HS-5 (cell line): ENCODE results near the gene SRPK3.
"Not testable (repeated sequence)": the region's sequence is repeated elsewhere in the genome, so short reads cannot be mapped to it uniquely, and the experiment has no call there.

ENCODE experiments used
- DNase-seq: peaks from one replicate; pipeline ENCODE4 v3.0.0-alpha.2; 2012; ENCODE audit warnings: low read depth

Gene SRPK3, protein sequence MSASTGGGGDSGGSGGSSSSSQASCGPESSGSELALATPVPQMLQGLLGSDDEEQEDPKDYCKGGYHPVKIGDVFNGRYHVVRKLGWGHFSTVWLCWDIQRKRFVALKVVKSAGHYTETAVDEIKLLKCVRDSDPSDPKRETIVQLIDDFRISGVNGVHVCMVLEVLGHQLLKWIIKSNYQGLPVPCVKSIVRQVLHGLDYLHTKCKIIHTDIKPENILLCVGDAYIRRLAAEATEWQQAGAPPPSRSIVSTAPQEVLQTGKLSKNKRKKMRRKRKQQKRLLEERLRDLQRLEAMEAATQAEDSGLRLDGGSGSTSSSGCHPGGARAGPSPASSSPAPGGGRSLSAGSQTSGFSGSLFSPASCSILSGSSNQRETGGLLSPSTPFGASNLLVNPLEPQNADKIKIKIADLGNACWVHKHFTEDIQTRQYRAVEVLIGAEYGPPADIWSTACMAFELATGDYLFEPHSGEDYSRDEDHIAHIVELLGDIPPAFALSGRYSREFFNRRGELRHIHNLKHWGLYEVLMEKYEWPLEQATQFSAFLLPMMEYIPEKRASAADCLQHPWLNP

DNA sequence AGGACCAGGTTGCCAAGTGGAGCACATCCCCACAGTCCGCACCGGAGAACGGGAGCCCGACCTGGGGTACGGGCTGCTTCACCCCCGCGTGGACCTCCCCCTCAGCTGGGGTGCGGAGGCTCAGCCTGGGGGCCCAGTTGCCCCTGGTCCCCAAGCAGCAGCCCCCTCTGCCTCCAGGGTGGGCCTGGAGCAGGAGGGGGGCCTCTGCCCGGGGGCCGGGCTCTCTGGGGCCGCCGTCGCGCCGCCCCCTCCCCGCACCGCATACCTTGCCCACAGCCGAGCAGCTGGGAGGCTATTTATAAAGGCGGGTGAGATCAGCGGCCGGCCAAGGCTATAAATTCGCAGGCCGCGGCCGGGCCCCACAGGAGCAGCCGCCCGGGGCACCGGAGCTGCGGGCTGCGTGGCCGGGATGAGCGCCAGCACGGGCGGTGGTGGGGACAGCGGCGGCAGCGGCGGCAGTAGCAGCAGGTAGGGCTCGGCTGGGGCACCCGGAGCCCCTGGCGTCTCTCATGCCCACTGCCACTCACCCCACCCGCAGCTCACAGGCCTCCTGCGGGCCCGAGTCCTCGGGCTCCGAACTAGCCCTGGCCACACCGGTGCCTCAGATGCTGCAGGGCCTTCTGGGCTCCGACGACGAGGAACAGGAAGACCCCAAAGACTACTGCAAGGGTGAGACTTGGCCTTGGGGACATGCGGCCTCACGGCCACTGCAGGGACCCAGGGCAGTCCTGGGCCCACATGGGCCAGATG, at the start of gene SRPK3:
SRPK3 (plus strand) TSS at position 364 of the 750 bp plus-strand sequence; CDS start at position 410, 46 bp downstream.
- no peak for DNase-seq

DNA sequence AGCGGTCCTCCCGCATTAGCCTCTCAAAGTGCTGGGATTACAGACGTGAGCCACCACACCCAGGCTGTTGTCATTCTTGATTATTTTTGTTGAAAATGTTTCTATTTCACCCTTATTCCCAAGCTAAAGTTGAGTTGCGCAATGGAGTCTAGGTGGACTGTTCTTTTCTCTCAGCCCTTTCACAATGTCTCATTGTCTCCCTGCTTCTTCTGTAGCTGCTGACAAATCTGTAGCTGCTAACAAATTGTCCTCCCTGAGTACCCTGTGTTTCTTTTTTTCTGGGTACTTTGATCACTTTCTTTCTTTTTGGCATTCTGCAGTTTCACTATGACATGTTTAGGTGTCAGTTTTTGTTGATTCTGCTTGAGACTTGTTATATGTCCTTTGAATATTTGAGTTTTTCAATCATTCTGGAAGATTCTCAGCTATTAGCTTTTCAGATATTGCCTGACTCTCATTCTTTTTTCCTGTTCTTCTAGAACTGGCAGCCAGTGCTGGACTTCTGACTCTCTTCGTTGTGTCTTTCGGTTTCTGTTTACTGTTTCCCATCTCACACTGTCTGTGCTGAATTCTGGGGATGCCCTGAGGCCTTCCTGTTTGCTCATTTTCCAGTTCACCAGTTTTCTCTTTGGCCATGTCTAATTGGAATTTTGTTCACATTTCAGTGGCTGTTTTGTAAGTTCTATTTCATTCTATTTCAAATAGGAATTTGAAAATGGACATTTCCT, 49.6 kb upstream of the SRPK3 start:
- no peak for DNase-seq

DNA sequence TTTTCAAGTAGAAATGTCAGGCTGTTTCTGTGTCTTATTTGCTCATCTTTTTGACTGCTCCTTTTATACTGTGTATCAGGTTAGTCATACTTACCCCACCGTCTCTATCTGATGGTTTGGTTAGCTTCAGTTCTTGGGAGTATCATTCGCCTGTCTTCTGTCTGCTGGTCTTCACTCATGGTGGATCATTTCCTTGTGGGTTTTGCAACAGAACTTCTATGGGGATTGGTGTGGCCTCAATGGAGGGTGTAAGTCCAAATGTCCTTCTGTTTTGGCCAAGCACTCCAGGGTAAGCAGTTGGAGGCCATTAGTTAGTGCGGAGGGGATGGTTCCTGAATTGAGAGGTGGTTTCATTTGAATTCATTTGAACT, 49.0 kb upstream of the SRPK3 start:
- no peak for DNase-seq

DNA sequence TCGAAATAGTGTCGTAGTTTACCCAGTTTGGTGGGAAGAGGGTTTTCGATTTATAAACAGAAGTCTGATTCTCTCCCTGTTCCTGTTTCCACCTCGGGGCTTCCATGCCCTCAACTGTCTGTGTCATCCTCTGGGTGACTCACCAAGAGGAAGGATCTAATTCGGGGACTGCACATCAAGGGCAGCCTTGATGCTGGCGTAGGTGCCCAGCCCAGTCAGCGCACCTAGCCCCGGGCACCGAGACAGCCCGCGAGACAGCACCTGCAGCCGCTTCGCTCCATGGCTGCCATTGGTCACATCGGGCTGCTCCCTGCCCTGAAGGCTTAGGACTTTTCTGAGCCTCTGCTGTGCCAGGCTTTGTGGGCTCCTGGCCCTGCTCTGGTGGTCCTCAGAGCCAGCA, 48.4 kb upstream of the SRPK3 start:
- DNase-seq, result no peak

DNA sequence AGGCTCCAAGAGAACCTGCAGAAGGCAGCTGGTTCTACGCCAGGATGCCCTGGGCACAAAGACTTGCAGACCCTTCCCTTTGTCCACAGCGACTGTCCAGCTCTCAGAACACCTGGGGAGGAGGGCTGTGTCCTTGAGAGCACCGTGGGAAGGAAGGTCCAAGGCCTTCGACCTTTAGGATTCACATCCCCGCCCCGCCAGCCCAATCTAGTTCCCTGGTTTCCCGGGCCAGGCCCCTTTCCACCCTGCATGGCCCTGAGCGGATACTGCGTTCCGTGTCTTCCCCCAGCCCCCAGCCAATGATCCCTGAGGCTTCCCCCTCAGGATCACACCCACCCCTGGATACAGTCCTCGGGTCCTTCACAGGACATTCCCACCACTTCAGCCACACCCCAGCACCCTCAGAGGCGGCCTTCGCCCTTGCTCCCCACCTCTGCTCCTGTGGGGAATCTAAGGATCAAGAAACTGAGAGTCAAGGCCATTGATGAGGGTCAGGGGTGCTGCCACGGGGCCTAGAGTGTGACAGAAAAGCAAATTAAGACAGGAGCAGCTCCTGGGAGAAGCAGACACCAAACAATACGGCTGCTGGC, 47.1 kb upstream of the SRPK3 start:
- DNase-seq, result no peak

DNA sequence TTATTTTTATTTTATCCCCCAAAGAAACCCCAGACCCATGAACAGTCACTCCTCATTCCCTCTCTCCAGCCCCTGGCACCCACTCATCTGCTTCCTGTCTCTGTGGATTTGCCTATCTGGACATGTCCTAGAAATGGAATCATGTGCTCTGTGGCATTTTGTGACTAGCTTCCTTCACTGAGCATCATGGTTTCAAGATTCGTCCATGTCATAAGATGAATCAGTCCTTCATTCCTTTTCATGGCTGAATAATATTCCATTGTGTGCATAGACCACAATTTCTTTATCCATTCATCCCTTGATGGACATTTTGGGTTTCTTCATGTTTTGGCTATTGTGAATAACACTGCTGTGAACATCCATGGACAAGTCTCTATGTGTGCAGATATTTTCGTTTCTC, 46.0 kb upstream of the SRPK3 start:
- DNase-seq, result no peak

DNA sequence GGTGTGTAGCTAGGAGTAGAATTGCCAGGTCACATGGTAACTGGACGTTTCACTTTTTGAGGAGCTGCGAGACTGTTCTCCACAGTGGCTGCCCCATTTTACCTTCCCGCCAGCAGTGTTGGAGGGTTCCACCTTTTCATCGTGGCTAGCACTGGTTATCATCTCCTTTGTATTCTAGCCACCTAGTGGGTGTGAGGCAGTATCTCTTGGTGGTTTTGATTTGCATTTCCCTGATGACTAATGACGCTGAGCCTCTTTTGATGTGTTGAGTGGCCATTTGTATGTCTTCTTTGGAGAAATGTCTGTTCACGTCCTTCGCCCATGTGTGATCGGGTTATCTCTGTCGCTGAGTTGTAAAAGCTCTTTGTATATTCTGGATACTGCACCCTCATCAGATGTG, 45.6 kb upstream of the SRPK3 start:
- no peak for DNase-seq

DNA sequence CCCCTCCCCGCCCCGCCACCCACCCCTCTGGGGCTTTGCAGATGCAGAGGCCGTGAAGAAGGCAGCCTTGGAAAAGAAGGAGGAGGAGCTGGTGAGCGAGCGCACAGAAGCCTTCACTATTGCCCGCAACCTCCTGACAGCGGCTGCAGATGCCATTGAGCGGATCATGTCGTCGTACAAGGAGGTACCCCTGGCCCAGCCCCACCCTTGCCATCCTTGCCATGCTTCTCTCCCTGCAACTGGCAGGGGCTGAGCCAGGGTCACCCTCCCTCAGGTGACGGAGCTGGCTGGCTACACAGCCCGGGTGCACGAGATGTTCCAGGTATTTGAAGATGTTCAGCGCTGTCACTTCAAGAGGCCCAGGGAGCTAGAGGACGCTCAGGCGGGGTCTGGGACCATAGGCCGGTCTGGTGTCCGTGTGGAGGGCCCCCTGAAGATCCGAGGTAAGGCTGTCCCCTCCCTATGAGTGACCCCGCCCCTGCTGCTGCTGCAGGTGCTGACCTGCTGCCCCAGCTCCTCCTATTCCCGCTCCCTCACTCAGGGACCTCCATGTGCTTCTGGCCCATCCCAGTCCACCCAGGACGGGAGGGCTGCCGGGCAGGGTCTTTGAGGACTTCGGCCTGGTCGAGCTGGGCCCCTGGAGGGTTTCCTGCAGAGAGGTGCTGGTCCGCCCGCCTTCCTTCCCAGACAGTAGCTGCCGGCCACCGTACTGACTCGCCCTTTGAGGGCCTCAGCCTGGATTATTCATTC, 44.6 kb upstream of the SRPK3 start:
- no peak for DNase-seq

DNA sequence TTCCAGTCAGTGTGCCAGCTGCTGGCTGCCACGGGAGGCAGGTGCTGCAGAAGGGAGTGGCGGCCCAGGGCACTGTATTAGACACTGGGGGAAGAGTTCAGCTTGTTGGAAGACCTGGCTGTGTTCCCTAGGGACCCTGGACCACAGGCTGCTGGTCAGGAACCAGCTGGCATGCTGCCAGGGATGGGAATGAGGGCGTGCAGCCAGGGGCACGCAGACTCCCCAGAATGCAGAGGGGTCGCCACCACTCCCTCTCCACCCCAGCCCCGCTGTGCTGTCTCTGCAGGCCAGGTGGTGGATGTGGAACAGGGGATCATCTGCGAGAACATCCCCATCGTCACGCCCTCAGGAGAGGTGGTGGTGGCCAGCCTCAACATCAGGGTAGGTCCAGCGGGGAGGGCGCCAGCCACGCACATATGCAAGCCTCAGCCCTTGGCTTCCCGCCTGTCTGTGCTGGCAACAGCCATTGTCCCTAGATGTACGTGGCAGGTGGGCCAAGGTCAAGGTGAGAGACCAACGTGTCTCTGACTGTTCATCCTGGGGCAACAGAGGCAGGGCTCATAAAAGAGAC, 43.9 kb upstream of the SRPK3 start:
- DNase-seq, result no peak

DNA sequence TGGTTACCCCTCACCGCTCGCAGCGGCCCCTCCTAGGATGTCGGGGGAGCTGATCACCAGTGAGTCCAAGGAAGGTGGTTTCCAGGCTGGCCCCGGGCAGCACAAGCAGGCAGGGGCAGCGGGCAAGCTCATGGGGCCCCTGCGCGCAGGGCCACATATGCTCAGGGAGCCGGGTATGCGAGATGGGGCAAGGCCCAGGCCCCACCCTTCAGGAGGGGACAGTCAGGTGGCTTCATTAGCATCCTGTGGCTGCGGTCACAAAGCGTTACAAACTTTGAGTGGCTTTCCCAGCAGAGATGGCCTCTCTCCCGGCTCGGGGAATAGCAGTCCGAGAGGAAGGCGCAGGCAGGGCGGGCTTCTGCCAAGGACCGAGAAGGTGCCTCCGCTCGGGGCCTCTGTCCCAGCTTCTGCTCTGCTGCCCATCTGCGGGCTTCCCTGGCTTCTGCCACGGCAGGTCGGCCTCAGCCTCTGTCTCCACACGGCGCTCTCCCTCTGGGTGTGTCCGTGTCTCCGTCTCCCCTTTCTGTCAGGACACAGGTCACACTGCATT, 42.7 kb upstream of the SRPK3 start:
- DNase-seq, result no peak

DNA sequence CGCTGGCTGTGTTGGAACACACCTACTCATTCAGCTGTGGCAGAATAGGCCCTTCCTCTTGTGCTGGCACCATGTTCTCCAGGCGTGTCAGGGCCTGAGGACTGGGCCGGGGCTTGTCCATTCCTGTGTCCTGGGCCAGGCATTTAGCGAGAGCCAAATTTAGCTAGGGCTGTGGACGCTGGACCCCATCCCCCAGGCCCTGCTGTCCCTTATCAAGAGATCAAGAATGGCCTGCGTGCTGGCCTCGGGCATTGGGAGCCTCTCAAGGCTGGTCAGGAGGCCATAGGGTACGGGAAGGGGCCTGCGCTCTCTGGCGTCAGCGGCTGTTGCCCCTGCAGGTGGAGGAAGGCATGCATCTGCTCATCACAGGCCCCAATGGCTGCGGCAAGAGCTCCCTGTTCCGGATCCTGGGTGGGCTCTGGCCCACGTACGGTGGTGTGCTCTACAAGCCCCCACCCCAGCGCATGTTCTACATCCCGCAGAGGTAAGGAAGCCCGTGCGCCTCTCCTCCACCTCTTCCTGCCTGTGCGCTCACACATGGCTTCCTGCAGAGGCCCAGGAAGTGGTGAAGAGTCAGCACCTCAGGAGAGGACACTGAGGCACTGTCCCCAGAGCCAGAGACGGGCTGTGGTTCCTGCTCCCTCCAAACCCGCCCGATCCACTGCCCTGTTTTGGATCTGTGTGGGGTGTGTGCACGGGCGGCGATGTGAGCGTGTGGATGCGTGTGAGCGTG, 40.9 kb upstream of the SRPK3 start:
- no peak for DNase-seq

DNA sequence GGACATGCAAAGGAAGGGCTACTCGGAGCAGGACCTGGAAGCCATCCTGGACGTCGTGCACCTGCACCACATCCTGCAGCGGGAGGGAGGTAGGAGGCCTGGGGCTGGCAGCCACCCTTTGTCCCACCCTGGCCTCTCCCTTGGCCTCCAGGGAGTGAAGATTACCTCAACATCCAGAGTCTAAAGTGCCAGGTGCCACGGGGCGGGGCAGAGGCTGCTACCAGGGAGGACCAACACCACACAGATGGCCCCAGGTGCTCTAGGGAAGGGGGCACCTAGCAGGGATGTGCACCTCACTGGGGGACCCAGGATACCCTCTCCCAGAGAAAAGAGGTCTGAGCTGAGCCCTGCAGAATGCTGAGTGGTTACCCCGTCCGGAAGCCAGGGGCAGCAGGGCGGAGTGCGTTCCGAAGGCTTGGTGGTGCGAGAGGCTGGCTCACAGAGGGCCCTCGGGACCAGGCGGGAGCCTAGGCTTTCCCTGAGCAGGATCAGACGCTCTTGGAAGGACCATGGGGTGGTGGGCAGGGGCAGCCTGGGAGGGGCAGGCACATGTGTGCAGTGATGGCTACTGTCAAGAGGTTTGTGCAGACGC, 40.1 kb upstream of the SRPK3 start:
- DNase-seq, result no peak

DNA sequence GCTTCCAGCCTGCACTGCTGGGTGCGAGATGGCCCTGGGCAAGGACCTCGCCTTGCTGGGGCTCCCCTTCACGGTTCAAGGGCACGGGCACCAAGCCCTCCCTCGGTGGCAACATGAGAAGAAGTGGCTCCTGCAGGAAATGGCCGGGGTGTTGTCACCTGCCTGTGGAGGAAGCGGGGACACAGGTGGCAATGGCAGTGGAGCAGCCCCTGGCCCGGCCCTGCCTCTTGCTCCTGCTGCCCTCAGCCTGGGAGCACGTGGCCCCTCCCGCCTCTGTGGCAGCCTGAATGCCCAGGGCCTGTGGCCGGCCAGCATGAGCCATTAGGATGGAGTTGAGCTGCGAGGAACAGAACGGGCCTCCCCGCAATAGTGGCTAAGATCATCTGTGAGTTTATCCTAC, 39.4 kb upstream of the SRPK3 start:
- no peak for DNase-seq

DNA sequence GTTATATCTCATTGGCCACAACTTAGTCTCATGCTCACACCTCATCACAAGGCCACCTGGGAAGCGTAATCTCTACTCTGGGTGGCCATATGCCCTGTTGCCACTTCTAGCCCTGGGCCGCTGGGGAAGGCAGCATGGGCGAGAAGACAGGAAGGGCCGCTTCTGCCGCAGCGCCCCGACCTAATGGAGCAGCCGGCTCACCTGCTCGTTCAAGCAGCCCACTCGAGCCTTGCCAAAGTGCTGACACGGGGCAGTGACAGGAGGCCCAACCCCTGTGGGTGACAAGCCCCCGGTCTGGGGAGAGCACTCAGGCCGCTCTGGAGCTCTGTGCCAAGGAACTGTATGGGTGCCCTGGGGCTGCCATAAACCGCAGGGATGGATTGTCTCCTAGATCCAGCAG, 38.7 kb upstream of the SRPK3 start:
- not testable (repeated sequence) for DNase-seq

DNA sequence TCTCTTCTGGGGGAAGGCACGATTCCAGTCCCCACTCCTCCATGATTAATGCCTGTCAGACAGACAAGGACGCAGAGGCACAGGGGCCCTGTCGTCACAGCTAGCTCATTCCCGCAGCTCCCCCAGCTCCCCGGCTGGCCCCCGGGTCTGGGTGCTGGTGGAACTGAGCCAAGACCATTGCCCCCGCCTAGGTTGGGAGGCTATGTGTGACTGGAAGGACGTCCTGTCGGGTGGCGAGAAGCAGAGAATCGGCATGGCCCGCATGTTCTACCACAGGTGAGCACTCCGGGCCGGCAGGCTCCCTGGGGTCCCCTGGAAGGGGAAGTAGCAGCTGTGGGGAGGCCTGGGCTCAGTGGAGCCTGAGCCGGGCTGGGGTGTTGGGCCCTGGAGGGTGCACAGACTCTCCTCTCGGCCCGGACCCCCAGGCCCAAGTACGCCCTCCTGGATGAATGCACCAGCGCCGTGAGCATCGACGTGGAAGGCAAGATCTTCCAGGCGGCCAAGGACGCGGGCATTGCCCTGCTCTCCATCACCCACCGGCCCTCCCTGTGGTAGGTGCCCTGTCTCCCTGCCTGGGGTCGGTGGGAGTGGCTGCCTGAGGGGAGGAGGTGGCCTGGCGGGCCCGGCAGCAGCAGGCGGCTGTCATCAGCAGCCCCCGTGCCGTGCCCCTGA, 37.9 kb upstream of the SRPK3 start:
- DNase-seq, result not testable (repeated sequence)

DNA sequence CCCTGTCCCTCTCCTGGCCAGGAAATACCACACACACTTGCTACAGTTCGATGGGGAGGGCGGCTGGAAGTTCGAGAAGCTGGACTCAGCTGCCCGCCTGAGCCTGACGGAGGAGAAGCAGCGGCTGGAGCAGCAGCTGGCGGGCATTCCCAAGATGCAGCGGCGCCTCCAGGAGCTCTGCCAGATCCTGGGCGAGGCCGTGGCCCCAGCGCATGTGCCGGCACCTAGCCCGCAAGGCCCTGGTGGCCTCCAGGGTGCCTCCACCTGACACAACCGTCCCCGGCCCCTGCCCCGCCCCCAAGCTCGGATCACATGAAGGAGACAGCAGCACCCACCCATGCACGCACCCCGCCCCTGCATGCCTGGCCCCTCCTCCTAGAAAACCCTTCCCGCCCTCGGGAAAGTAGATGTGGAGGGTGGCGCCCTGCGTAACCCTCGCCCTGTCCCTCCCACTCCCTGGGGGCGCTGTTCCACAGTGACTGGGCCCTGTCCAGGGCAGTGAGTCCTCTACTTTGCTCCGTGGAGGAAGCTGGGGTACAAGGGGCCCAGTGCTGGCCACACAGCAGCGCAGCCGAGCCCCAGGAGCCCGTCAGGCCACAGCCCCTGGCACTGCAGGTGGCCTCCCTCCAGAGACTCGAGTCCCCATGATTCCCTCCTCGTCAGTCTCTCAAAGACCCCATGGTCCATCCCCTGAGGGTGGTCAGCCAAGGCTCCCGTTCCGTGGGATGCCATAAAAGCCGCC, 37.2 kb upstream of the SRPK3 start:
- not testable (repeated sequence) for DNase-seq

DNA sequence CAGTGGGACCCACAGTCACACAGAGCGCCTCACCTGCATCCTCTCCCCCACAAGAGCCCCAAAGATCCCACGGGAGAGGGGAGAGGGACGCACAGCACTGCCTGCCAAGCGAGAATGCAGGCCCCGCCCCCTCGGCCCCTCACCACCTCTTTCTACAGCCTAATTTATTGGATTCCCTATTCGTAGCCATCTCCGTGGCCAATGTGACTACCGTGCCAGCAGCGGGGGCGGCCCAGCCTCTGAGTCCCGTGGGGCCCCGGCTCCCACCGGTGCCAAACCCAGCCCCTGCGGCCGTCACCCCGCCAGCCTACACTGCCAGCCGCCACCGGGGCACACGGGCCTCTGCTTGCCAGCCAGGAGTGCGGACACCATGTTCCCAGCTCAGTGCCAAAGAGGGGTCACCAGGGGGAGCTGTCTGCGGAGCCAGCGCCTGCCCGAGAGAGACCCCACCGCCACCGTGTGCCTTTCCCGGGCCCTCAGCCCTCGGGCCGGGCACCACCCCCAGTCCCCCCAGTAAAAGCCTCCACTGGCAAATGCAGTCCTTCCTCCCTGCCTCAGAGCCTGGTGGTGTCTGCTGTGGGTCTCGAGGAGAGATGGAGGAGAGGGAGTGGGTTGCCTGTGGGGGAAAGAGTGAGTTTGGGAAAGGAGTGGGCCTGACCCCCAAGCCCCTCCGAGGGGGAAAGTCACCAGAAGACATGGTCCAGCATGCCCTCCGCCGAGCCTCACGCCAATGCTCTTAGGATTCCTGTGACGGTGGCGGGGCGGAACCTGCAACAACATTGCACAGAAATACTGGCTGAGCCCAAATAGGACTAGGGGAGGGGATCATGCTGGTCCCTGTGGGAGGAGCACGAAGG, 36.4 kb upstream of the SRPK3 start:
- no peak for DNase-seq
